Germinal center (tissue), 1 donor: ENCODE measurements around the gene MAP3K7.
A peak's percentile ranks its signal among the peaks of the same experiment; 100 is the strongest.
"Not testable (repeated sequence)": the region's sequence is repeated elsewhere in the genome, so short reads cannot be mapped to it uniquely, and the experiment has no call there.

Experiments
- DNase-seq: peaks from one replicate; pipeline ENCODE4 v3.0.0; 2012; ENCODE audit warnings: mixed read lengths, low spot score

The MAP3K7 gene

GRCh38 chr6:90578894-90579549 lies 7.8 kb downstream of the MAP3K7 start:
- DNase-seq = no peak

- DNase-seq = no peak
Measured at GRCh38 chr6:90575267-90575666, 11.6 kb downstream of the MAP3K7 start.

- DNase-seq = no peak
Measured at GRCh38 chr6:90574610-90575009, 12.3 kb downstream of the MAP3K7 start.

- DNase-seq = no peak
Measured at GRCh38 chr6:90573624-90574023, 13.2 kb downstream of the MAP3K7 start.

- no peak for DNase-seq
Measured at GRCh38 chr6:90572856-90573255, 14.0 kb downstream of the MAP3K7 start.

DNA sequence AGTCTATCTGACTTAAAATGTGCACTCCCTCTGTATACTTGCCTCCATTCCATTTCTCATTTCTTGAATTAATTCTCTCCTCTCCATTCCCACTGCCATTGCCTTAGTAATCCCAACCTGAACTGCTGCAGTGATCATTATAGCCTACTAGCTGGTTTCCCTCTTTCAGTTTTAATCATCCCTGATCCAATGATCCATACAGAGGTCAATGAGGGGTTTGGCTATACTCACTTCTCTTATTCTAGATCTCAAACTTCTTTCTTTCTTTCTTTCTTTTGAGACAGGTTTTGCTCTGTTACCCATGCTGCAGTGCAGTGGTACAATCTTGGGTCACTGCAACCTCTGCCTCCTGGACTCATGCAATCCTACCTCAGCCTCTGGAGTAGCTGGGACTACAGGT lies 17.6 kb downstream of the MAP3K7 start:
- DNase-seq = no peak

DNA sequence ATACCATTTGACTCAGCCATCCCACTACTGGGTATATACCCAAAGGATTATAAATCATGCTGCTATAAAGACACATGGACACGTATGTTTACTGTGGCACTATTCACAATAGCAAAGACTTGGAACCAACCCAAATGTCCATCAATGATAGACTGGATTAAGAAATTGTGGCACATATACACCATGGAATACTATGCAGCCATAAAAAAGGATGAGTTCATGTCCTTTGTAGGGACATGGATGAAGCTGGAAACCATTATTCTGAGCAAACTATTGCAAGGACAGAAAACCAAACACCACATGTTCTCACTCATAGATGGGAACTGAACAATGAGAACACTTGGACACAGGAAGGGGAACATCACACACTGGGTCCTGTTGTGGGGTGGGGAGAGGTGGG lies 19.2 kb downstream of the MAP3K7 start:
- DNase-seq = not testable (repeated sequence)

DNA sequence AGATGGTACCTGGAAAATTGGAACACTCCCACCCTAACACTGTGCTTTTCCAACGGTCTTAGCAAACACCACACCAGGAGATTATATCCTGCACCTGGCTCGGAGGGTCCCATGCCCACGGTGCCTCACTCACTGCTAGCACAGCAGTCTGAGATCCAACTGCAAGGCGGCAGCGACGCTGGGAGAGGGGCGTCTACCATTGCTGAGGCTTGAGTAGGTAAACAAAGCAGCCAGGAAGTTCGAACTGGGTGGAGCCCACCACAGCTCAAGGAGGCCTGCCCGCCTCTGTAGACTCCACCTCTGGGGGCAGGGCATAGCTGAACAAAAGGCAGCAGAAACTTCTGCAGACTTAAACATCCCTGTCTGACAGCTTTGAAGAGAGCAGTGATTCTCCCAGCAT lies 24.5 kb downstream of the MAP3K7 start:
- DNase-seq = not testable (repeated sequence)

GRCh38 chr6:90559931-90560330 lies 26.9 kb downstream of the MAP3K7 start:
- no peak for DNase-seq

GRCh38 chr6:90557006-90557405 lies 29.9 kb downstream of the MAP3K7 start:
- no peak for DNase-seq

DNA sequence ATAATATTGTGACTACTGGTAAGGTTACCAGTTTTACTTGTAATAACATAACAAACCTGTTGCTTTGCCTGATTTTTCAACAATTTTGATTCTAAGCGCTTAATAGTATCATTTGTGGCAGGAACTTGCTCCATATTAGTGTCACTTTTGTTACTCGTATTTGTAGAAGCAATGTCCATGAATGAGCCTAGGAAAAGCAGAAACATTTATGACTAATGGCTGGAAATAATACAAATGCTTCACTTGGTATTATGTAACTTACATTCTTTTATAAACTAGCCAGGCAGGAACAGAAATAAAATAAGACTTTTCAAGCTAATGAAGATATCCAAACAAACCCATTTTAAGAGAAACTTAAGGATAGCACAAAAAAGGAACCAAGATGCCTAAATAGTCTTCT lies 38.9 kb downstream of the MAP3K7 start:
- DNase-seq = no peak

DNA sequence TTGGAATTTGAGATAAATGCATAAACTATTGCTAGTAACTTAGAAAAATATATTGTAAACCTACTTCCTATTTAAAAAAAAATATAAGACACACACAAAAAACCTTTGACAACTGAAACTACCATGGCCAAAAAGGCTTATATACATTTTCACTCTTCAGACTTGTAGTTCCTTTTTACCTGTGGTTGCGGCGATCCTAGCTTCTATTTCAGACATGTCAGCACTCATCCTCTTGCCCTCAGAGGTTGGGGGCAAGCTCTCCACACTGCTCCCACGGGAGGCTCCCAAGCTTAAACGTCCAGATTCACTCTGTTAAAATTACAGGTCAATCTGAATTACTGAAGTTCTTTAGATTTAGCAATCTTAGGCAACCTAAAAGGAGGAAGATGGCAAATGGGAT lies 39.8 kb downstream of the MAP3K7 start:
- DNase-seq = no peak

DNA sequence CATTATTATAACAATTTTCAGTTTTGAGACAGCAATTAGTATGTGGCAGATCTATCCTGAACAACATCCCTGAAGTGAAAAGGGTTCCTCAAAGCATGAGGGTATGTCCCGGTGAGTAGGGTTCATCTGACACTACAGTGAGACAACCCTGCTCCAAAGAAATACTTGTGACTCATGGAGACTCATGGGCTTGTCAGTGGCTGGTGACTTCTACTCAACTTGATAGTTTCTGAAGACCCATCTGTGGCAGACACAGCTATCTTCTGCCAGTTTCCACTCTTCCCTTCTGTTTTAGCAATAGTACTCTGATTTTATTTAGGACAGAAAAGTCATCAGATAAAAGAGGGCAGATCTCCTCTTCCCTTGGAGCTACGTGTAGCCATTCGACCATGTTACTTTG lies 41.4 kb downstream of the MAP3K7 start:
- DNase-seq = no peak

DNA sequence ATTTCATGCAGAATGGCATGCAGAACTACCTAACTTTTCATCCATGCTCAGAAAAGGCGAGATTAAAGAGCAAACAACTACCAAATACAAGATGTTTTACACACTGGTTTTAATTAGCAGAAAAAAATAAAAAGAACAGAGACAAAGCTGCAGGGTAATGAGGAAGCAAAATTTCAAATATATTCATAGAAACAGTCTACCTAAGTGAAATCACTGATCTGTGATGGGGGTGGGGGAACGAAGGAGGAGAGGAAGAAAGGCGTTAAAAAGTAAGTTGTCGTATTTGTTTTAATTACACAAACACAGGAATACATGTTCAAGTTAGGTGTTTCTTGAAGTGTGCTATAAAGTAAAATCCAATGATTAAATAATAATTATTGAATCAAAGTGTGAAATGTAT lies 42.1 kb downstream of the MAP3K7 start:
- no peak for DNase-seq

DNA sequence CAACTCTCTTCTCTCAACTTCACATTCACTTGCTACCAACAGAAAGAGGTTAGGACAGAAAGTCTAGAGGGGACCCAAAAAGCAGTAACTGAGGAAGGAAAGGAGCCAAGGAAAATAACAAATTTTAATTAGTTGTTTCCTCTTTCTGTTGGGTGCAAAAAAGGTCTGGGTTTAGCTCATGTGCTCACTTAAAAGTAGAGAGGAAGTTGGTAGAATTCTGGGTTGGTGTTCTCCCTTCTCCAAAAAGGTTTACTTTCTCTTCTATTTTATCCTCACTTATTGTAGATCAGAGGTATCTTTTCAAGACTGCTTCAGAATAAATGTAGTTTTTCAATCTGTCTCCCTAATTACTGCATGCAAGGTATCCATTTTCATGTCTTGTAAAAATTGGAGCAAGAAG lies 42.8 kb downstream of the MAP3K7 start:
- DNase-seq = no peak

DNA sequence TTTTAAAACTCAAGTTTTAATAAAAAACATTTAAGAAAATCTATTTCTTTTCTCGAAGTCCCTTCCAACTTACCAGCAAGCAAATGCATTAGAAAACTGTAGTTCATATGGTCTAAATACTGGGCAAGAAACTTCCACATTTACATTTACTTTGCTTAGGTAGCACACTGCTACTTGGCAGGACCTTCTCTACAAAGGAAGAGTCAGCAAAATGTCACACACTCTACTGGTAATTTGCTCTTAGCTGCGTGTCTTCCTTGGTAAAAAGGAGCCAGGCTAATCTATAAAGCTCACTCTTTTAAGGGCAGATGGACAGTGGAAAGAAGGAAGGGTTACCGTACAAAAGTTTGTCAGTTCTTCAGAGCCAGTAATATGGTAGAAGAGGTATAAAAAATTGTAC lies 45.7 kb downstream of the MAP3K7 start:
- no peak for DNase-seq

DNA sequence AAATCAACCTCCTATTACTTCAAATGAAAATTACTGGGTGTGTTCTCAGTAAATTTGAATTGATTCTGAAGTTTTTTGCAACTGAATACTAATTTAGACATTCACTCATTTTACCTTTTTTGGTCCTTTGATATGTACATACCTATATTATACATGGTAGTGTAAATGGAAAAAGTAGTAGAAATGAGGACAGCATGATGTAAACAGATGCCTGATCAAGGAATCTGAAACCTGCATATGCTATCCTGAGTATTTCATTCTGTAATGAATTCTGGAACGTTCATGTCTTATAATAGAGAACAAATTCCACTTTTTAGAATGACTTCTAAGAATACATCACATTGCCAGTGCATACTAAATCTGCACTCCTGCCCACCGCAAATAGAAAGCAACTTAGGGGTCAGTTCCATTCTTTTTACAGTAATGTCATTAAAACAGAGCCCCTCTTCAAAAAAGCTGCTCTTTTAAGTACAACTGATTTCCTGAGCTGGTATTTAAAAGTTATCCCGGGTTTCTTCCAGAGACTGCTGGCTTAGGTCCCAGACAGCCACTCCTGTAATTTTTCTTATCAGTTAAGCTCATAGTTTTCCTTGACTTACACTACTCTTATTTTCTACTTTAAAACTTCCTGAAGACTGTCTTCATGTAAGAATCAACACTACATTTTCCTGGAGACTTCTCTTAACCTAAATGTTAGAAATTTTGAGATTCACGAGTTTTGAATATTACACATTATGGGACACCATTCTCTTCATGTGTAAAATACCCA lies 48.4 kb downstream of the MAP3K7 start:
- no peak for DNase-seq

- peak; percentile 30 for DNase-seq
Measured at GRCh38 chr6:90537723-90538258, 49.1 kb downstream of the MAP3K7 start.

GRCh38 chr6:90537027-90537426 lies 49.8 kb downstream of the MAP3K7 start:
- DNase-seq = no peak

- no peak for DNase-seq
Measured at GRCh38 chr6:90536520-90536919, 50.4 kb downstream of the MAP3K7 start.

GRCh38 chr6:90534337-90535025 lies 52.4 kb downstream of the MAP3K7 start:
- DNase-seq = no peak

DNA sequence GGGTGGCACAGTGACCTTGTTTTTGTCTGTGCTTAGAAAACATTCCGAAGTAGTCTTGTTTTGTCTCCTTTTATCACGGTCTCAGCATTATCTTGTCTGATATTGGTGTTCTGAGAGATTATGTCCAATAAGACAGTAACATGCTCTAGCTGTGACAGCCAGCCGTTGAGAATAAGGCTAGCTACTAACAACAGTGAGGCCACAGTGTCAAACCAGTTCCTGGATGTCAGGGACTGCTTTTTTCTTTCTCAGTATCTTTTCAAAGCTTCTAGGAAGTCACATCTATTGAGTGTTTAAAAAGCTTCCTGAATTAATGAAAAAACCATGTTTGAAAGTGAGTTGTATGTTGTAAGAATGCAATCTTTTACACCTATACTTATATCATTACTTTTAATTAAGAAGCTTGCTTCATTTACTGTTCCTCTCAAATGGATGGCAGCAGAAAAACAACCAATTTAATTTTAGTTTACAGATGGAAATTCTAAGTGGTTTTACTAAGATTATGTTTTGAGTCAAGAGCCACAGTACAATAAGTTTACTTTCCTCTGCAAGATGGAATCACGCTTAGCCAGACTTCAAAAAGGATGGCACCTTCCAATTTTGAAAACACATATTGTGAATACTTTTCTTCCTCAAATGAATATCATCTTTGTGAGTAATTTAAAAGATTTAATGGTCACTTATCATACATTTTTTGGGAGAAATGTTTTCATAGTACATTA lies 53.1 kb downstream of the MAP3K7 start:
- DNase-seq = no peak
